ENCODE measurements around the gene KRTAP6-1.

KRTAP6-1 gene

GRCh38 chr21:30567617-30568016 lies 46.1 kb downstream of the KRTAP6-1 start:
- DNase-seq, result no peak

- no peak for DNase-seq
Observed at GRCh38 chr21:30563630-30564029, 50.1 kb downstream of the KRTAP6-1 start.

Measured in NK-92 treated with Interleukin-12 subunit alpha and Interleukin-12 subunit beta, amount 100 ng/mL, for 24 hours (cell line).